Measurements from ENCODE around the gene MMP14. TPM values are rescaled to one million over a fixed set of nuclear protein-coding genes. Genes with fewer than 3 reads are reported as not detected.

MMP14 gene
- total RNA-seq, 1 donor from 2014 or later = 490 TPM

DNA sequence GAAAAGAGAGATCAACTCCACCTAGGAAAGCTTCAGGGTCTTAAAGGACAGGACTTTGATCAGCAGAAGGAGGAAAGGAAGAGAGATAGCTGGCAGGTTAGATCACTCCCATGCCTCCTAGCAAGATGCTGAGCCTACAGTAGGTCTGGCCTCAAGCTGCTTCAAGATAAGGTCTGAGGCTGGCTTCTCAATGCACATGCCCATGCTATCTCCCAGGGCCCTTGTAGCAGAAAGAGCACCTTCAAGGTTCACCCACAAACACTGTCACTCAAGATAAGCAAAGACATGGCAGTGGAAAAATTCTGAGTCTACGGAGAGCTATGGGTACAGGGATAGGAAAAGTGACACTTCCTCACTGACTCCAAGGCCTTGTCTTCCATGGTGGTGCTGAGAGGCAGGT, 61.0 kb downstream of the MMP14 start:
- DNase-seq (ENCODE audit: extremely low spot score, unreplicated experiment) = no peak
- no peaks in the 10 kb centered on the region for H3K27me3 Mint-ChIP-seq (ENCODE audit: unreplicated experiment)
- TF ChIP-seq, protein P1, sequence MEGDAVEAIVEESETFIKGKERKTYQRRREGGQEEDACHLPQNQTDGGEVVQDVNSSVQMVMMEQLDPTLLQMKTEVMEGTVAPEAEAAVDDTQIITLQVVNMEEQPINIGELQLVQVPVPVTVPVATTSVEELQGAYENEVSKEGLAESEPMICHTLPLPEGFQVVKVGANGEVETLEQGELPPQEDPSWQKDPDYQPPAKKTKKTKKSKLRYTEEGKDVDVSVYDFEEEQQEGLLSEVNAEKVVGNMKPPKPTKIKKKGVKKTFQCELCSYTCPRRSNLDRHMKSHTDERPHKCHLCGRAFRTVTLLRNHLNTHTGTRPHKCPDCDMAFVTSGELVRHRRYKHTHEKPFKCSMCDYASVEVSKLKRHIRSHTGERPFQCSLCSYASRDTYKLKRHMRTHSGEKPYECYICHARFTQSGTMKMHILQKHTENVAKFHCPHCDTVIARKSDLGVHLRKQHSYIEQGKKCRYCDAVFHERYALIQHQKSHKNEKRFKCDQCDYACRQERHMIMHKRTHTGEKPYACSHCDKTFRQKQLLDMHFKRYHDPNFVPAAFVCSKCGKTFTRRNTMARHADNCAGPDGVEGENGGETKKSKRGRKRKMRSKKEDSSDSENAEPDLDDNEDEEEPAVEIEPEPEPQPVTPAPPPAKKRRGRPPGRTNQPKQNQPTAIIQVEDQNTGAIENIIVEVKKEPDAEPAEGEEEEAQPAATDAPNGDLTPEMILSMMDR (IDR thresholded peaks at IDR 0.05) = no peak
- peaks cover 12% of the 10 kb centered on the region for H3K36me3 Mint-ChIP-seq (ENCODE audit: unreplicated experiment)
- no peak overlapping the region for H3K4me3 Mint-ChIP-seq (ENCODE audit: unreplicated experiment)
- H3K27ac Mint-ChIP-seq (ENCODE audit: unreplicated experiment) = no peak overlapping the region
- no peaks in the 10 kb centered on the region for H3K9me3 Mint-ChIP-seq (ENCODE audit: unreplicated experiment)
- H3K4me1 Mint-ChIP-seq (ENCODE audit: unreplicated experiment) = peaks cover 13% of the 10 kb centered on the region

Other genes with a start within 250 kb of the MMP14 start
- 220 and 223 TPM in 2 replicates for gene DAD1, start 247.4 kb upstream of the MMP14 start, total RNA-seq
- gene ABHD4, start 238.3 kb upstream of the MMP14 start, total RNA-seq = 74.1 and 87.3 TPM in 2 replicates
- not detected in 2 replicates for gene OR6J1, start 192.2 kb upstream of the MMP14 start, total RNA-seq
- gene OXA1L, start 69.9 kb upstream of the MMP14 start, total RNA-seq = 114 and 122 TPM in 2 replicates
- gene SLC7A7, start 21.1 kb upstream of the MMP14 start, total RNA-seq = 1.2 and 1.6 TPM in 2 replicates
- gene MRPL52, start 6.7 kb upstream of the MMP14 start, total RNA-seq = 74.3 and 74.7 TPM in 2 replicates
- 171 and 182 TPM in 2 replicates for gene LRP10, start 35.2 kb downstream of the MMP14 start, total RNA-seq
- 0.18 and 0.35 TPM in 2 replicates for gene REM2, start 46.6 kb downstream of the MMP14 start, total RNA-seq
- gene RBM23, start 82.6 kb downstream of the MMP14 start, total RNA-seq = 89.4 and 93.3 TPM in 2 replicates
- 58.4 and 68.4 TPM in 2 replicates for gene PRMT5, start 92.8 kb downstream of the MMP14 start, total RNA-seq
- 39.9 and 40.9 TPM in 2 replicates for gene HAUS4, start 120.5 kb downstream of the MMP14 start, total RNA-seq
- 111 and 115 TPM in 2 replicates for gene AJUBA, start 146.0 kb downstream of the MMP14 start, total RNA-seq
- 11.4 and 12.4 TPM in 2 replicates for gene C14orf93, start 173.6 kb downstream of the MMP14 start, total RNA-seq
- 144 and 147 TPM in 2 replicates for gene PSMB5, start 198.3 kb downstream of the MMP14 start, total RNA-seq
- not detected in 2 replicates for gene PSMB11, start 205.6 kb downstream of the MMP14 start, total RNA-seq
- gene CDH24, start 220.9 kb downstream of the MMP14 start, total RNA-seq = 13.3 and 13.7 TPM in 2 replicates